ENCODE data around the gene MX2.
A peak's percentile ranks its signal among the peaks of the same experiment; 100 is the strongest.

The MX2 gene

DNA sequence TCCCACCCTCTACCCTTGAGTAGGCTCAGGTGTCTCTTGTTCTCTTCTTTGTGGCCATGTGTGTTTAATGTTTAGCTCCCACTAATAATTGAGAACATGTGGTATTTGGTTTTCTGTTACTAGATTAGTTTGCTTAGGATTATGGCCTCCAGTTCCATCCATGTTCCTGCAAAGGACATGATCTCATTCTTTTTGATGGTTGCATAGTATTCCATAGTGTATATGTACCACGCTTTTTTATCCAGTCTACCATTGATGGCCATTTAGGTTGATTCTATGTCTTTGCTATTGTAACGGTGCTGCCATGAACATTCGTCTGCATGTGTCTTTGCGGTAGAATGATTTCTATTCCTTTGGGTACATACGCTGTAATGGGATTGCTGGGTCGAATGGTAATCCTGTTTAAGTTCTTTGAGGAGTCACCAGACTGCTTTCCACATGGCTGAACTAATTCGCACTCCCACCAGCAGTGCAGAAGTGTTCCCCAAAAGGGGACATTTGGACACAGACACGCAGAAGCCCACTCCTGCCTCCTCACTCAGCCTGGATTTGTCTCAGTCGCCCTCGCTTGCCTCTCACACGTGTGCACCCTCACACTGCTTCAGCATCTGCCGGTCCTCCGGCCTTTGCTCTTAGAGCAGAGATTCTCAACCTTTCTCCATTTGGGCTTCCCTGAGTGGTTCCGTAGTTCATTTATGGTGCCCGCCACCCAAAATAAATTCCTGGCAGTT, 3.7 kb downstream of the MX2 start:
- CTCF ChIA-PET, result no interaction called here
- no peak overlapping the region for H3K27ac ChIP-seq
- no peak for DNase-seq (ENCODE audit: low spot score)
- TF ChIP-seq CTCF (conservative IDR thresholded peaks at IDR 0.05; ENCODE audit: low read depth), result no peak
- POLR2A ChIA-PET (ENCODE audit: low non-redundant PET), result no interaction called here

DNA sequence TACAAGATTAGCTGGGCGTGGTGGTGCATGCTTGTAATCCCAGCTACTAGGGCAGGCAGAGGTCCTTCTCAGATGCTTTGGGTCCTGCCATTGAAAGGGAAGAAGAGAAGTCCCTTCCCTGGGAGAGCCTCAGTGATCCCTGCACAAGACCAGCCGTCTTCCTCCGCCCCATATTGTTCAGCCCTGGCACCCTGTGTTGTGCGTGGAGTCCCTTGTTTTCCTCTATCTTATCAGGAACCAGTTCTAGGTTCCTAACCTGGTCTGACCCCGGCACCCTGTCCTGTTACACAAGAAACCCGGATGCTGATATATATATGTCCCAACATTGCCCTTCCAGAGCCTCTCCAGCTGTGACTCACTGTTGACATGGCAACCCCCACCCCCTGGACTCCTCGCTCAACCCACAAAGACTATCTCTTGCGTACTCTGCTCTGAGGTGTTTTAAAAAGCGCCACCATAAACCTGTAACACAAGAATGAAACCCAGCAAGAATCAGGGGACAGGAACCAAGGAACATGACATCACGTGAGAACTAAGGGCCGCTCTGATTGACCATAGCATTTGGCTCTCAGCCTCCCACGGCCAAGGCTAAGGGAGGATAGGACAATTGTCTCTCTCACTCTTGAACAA, 4.8 kb downstream of the MX2 start:
- peak; percentile 96 for DNase-seq (ENCODE audit: low spot score)
- ChIA-PET POLR2A (ENCODE audit: low non-redundant PET) (no interaction called here), CTCF (interaction anchor here (0.6 kb wide), 1 partner anchor 224 kb away, joined by 4 read pairs; no protein-coding TSS in a partner anchor)
- no peak for TF ChIP-seq CTCF (conservative IDR thresholded peaks at IDR 0.05; ENCODE audit: low read depth)
- no peak overlapping the region for H3K27ac ChIP-seq

DNA sequence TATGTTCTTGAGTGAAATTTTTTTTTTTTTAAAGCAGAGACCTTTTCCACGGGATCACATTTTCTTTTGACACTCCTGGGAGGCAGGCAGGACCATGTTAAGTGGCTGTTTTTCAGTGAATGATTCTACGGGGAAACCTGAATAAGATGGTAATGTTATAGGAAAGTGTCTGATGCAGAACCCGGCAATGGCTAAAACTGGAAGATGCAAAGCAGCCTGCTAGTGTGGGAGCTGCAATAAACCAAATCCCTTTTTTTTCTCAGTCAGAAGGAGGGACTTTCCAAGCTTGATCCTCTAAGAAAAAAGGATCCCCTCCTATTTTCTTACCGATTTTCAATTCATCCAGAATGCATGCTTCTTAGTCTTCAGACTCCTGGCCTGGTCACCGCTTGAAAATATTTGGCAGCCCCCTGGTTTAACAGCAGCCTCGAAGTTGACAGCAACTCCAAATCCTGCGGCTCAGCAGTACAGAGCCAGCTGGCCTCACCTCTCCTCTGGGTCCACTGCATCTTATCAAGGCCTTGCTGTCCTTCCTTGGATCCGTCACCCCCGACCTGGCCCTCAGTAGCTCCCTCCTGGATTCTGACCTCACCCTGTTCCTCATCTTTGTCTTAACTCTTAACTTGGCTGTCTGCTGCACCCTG, 5.6 kb downstream of the MX2 start:
- POLR2A ChIA-PET (ENCODE audit: low non-redundant PET), result no interaction called here
- CTCF ChIA-PET, result no interaction called here
- H3K27ac ChIP-seq, result no peak overlapping the region
- no peak for TF ChIP-seq CTCF (conservative IDR thresholded peaks at IDR 0.05; ENCODE audit: low read depth)
- DNase-seq (ENCODE audit: low spot score), result no peak

DNA sequence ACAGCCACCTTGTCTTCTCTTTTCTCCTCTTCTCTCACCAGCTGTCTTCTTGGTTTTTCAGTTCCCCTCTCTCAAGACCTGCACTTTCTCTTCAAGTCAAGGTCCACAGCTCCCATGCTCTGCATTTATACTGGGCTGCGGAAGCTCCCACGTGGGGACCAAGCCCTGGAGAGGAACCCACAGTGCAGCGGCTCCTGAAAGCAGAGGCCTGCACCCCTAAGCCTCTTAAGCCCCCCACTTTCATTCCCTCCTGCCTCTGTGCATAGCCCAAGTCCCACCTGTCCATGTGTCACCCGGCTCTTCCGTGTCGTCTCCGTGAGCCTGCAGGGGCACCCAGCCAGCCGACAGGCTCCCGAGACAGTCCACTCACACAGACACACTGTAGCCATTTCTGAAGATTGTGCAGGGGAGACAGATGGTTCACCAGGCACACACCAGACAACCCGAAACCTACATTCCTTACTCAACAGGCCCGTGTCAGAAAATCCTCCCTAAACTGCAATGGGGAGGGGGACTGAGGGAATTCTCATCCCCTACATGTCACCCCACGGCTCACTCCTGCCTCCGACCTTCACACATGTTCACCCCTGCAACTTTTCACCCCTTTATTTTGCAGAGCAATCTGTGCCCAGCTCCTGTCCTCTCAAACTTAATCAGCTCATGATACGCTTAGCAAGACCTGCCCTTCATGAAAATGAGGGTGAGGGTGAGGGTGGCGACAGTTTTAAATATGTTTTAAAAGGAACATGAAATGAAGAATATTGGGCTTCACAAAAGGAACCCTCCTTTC, 6.3 kb downstream of the MX2 start:
- TF ChIP-seq CTCF (conservative IDR thresholded peaks at IDR 0.05; ENCODE audit: low read depth), result no peak
- DNase-seq (ENCODE audit: low spot score), result no peak
- ChIA-PET CTCF (no interaction called here), POLR2A (ENCODE audit: low non-redundant PET) (no interaction called here)
- no peak overlapping the region for H3K27ac ChIP-seq

- TF ChIP-seq CTCF (conservative IDR thresholded peaks at IDR 0.05; ENCODE audit: low read depth), result no peak
- H3K27ac ChIP-seq, result no peak overlapping the region
- ChIA-PET POLR2A (ENCODE audit: low non-redundant PET) (no interaction called here), CTCF (interaction anchor here (0.6 kb wide), 1 partner anchor 564 kb away, joined by 3 read pairs; no protein-coding TSS in a partner anchor)
- DNase-seq (ENCODE audit: low spot score), result no peak
Measured at GRCh38 chr21:41368735-41369104, 6.9 kb downstream of the MX2 start.

All from RWPE1 (cell line).